GM18498 (cell line): ENCODE measurements around the gene MDK.

Experiments used
- ATAC-seq: cut with Tn5 transposase; IDR thresholded peaks from one replicate; pipeline ENCODE4 v1.9.1; 2021; ENCODE audit warnings: mild to moderate bottlenecking, moderate library complexity; ENCODE audit not compliant: unreplicated experiment

The MDK gene

GRCh38 chr11:46381819-46382645 is 563 bp downstream of the MDK start:
- ATAC-seq, result no peak

- no peak for ATAC-seq
Observed at GRCh38 chr11:46382646-46383403, 1.4 kb downstream of the MDK start.

GRCh38 chr11:46383404-46383758 is 1.9 kb downstream of the MDK start:
- ATAC-seq, result no peak

- no peak for ATAC-seq
Observed at GRCh38 chr11:46383974-46384701, 2.7 kb downstream of the MDK start.

GRCh38 chr11:46385169-46386004 is 3.9 kb downstream of the MDK start:
- no peak for ATAC-seq

- ATAC-seq, result no peak
Observed at GRCh38 chr11:46386005-46386578, 4.6 kb downstream of the MDK start.

GRCh38 chr11:46386674-46387073 is 5.2 kb downstream of the MDK start:
- no peak for ATAC-seq

GRCh38 chr11:46387456-46387855 is 6.0 kb downstream of the MDK start:
- no peak for ATAC-seq

- no peak for ATAC-seq
Observed at GRCh38 chr11:46387919-46388618, 6.6 kb downstream of the MDK start.

GRCh38 chr11:46388619-46389449 is 7.4 kb downstream of the MDK start:
- ATAC-seq, result no peak

- ATAC-seq, result peak; percentile 53
Observed at GRCh38 chr11:46389450-46390330, 8.2 kb downstream of the MDK start.

- ATAC-seq, result no peak
Observed at GRCh38 chr11:46390331-46391171, 9.1 kb downstream of the MDK start.

- ATAC-seq, result no peak
Observed at GRCh38 chr11:46391186-46391577, 9.7 kb downstream of the MDK start.

- no peak for ATAC-seq
Observed at GRCh38 chr11:46391578-46392420, 10.3 kb downstream of the MDK start, which contains the start of gene CHRM4. Gene CHRM4 (minus strand): TSS chr11:46391776. CDS start chr11:46386557, 5,219 bp downstream.

GRCh38 chr11:46392421-46393230 is 11.2 kb downstream of the MDK start:
- ATAC-seq, result peak; percentile 70
